AG09309 (cell line): ENCODE measurements around the gene C11orf24.
"Not testable (repeated sequence)": the region's sequence is repeated elsewhere in the genome, so short reads cannot be mapped to it uniquely, and the experiment has no call there.

Experiments used
- DNase-seq: peaks from one replicate; pipeline ENCODE4 v3.0.0-alpha.2; 2010; ENCODE audit warnings: low read depth
- H3K4me3 ChIP-seq: 2 replicates; pipeline ENCODE4 v1.5.1; 2011; ENCODE audit warnings: mild to moderate bottlenecking, low read depth, low read length, moderate library complexity; ENCODE audit not compliant: control insufficient read depth
- CTCF ChIP-seq: IDR thresholded peaks from 2 replicates; pipeline ENCODE4 v1.5.1; 2011; ENCODE audit warnings: mild to moderate bottlenecking, low read depth, low read length, inconsistent platforms; ENCODE audit not compliant: insufficient read depth, control insufficient read depth; ENCODE audit errors: missing control alignments

C11orf24 gene

GRCh38 chr11:68295271-68295670 lies 23.5 kb upstream of the C11orf24 start:
- H3K4me3 ChIP-seq: no peak overlapping the region
- DNase-seq: no peak
- TF ChIP-seq CTCF: no peak

GRCh38 chr11:68293708-68294107 lies 21.9 kb upstream of the C11orf24 start:
- DNase-seq: no peak
- H3K4me3 ChIP-seq: no peak overlapping the region
- TF ChIP-seq CTCF: no peak

GRCh38 chr11:68289456-68289855 lies 17.7 kb upstream of the C11orf24 start:
- no peak overlapping the region for H3K4me3 ChIP-seq
- DNase-seq: no peak
- no peak for TF ChIP-seq CTCF

- no peak for TF ChIP-seq CTCF
- DNase-seq: no peak
These were observed 15.6 kb upstream of the C11orf24 start for GRCh38 chr11:68287419-68287818.

DNA sequence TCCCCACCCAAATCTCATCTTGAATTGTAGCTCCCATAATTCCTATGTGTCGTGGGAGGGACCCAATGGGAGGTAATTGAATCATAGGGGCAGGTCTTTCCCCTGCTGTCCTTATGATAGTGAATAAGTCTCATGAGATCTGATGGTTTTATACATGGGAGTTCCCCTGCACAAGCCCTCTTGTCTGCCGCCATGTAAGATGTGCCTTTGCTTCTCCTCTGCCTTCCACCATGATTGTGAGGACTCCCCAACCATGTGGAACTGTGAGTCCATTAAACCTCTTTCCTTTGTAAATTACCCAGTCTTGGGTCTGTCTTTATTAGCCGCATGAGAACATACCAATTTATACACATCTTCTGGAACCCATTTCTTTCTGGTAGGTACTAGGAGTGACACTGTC lies 12.8 kb upstream of the C11orf24 start:
- not testable (repeated sequence) for DNase-seq

More at GRCh38 chr11:68287419-68287818, 15.6 kb upstream of the C11orf24 start:
- H3K4me3 ChIP-seq: no peak overlapping the region

DNA sequence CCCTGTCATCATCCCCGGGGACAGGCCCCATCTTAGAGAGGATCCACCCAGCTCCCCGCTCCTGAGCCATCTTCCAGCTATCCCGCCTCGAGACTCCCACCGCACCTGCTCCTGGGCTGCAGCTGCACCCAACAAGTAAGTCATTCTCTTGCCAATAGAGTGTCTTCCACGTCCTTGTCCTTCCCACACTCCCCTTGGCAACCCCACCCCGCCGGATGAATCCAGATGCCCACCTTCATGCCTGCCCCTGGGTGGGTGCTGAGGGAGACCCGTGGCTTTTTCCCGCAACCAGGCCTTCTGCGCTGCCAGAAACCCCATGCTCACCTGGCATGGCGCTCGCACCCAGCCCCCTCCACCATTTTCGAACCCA lies 11.1 kb upstream of the C11orf24 start:
- no peak for DNase-seq
- H3K4me3 ChIP-seq: no peak overlapping the region
- TF ChIP-seq CTCF: no peak

More for the DNA sequence above, 12.8 kb upstream of the C11orf24 start:
- H3K4me3 ChIP-seq: not testable (repeated sequence)

- no peak for DNase-seq
- H3K4me3 ChIP-seq: no peak overlapping the region
These were observed 10.5 kb upstream of the C11orf24 start for GRCh38 chr11:68282141-68282860.

More at GRCh38 chr11:68282141-68282860, 10.5 kb upstream of the C11orf24 start:
- TF ChIP-seq CTCF: no peak
